Measurements from ENCODE around the gene LDLRAD4. TPM values are rescaled to one million over a fixed set of nuclear protein-coding genes. Genes with fewer than 3 reads are reported as not detected.

The LDLRAD4 gene
- total and polyA plus RNA-seq, 9 of the 15 experiments (the other 6 are each of a cell fraction or from before 2014, with no cell fraction given), result 0.01 TPM; not detected in 8

GRCh38 chr18:13216711-13217465 lies 1.7 kb upstream of the LDLRAD4 start:
- ChIA-PET CTCF (ENCODE audit: low intra/inter-chr PET ratio) (no interaction called here), POLR2A (no interaction called here)
- DNase-seq (ENCODE audit: extremely low read depth in 1 of 4, low spot score in 3 of 4), result peak in 2 of 4 experiments; percentile 25 to 37
- Histone ChIP-seq H4K20me1 (replicated peaks; ENCODE audit: control insufficient read depth, insufficient read depth, low read length) (peaks cover 6% of the 10 kb centered on the region; the same call in 1 of the 2 replicates), H3K9me3 (replicated peaks; ENCODE audit: control insufficient read depth, insufficient read depth, low read depth, low read length) (no peaks in the 10 kb centered on the region), H3K9me1 (ENCODE audit: control insufficient read depth, insufficient read depth, low read length) (no peaks in the 10 kb centered on the region), H3K36me3 (ENCODE audit: control insufficient read depth, insufficient read depth, low read length) (no peaks in the 10 kb centered on the region), H2AFZ (ENCODE audit: low read depth, low read length) (no peak overlapping the region), H3K4me3 (no peak overlapping the region), H3K9ac (ENCODE audit: insufficient read depth in 1 of 2, low read depth in 2 of 2, low read length in 2 of 2) (no peak overlapping the region), H3K79me2 (ENCODE audit: control insufficient read depth, insufficient read depth, low read length) (no peaks in the 10 kb centered on the region), H3K27ac (ENCODE audit: extremely low read depth, low read depth, low read length) (no peak overlapping the region), H3K4me1 (replicated peaks in 1 of 2; ENCODE audit: control insufficient read depth in 2 of 2, insufficient read depth in 2 of 2, low read length in 2 of 2) (peaks cover 0 to 20% of the 10 kb centered on the region in 2 experiments; a peak in 2 of 5 replicates), H3K27me3 (ENCODE audit: control insufficient read depth in 2 of 2, insufficient read depth in 2 of 2, low read length in 2 of 2) (peaks cover 40 to 43% of the 10 kb centered on the region in 2 experiments), H3K4me2 (ENCODE audit: insufficient read depth, low read length) (no peak overlapping the region)
- BruUV-seq (replicated peaks), result no TSS peak
- TF ChIP-seq NUFIP1 (IDR thresholded peaks at IDR 0.05; ENCODE audit: partially characterized antibody) (no peak), CTCF (IDR thresholded peaks at IDR 0.05 in 2 of 3, conservative IDR thresholded peaks at IDR 0.05 in 1 of 3; ENCODE audit: insufficient read depth in 2 of 3, low read depth in 1 of 3, low read length in 3 of 3) (0 out of 6 replicates have a peak, but pooled peaks of 1 of the 3 experiments have one; percentile 1), MTA2 (IDR thresholded peaks at IDR 0.05; ENCODE audit: low read depth) (no peak), ZFP36 (IDR thresholded peaks at IDR 0.05; ENCODE audit: low read depth, low read length, partially characterized antibody) (no peak), PTBP1 (IDR thresholded peaks at IDR 0.05; ENCODE audit: low read depth, low read length) (no peak), MITF (IDR thresholded peaks at IDR 0.05) (no peak)
- 24% methylated on average over 35 of the region's 59 CpGs for WGBS (ENCODE audit: insufficient coverage, low coverage, missing lambda C conversion rate)
- in situ Hi-C loops (cut with MboI) (no loop called here), intact Hi-C loops (cut with micrococcal nuclease) (loop anchor here (10.0 kb wide), 1 partner anchor 52 kb away; no protein-coding TSS in a partner anchor)
- peak; percentile 38; the same call in 1 of the 3 replicates for ATAC-seq
- FAIRE-seq, result no peak

Data from K562 (cell line).